ENCODE measurements around the gene CRHR1.

CRHR1 gene

DNA sequence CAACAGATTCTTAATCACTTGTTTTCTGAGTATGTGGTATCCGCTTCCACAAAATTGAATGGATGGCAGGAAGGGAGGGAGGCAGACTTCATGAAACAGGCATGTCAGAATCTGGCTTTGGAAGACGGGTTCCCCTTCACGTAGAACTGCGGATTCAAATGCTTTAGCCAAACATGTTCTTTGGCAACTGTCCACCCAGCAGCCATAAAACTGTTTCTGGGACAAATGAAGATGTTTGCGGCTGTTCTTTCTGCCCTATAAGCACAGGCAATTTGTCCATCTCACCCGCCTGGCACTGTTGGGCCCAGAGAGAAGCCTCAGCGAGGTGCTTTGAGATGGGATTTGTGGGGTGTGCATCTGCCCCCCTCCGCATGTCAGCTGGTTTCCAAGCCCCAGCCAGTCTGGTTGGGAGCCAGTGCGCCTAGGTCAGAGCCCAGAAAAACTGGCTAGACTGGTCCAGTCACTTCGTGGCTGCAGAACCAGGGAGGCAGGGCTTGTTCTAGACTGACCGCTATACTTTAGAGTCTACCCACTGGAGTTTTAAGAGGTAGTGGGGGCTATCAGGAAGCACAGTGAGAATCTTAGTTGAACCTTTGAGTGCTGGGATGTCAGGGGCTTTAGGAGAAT is 6.3 kb downstream of the CRHR1 start:
- no peak for DNase-seq

DNA sequence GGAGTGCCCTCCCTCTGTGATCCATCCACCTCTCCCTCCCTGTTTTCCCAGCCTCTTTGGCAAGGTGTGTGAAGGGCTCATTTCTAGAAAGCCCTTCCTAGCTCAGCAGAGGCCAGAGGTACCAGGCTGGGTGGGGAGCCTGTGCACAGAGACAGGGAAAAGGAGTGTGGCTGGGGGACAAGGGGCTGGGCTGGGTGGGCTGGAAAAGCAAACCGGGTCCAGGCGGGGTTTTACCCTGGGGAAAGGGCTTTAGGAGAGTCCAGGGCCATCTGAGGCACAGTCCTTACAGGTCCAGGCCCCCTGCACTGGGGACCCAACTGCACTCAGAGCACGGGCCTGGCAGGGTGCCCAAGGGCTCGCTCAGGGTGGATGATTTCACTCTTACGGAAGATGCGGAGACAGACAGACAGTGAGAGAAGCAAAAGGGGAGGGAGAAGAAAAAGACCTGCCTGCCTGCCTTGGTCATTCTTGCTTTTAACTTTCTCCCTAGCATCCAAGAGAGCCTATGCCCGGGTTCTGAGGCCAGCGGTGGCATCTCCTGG is 7.0 kb downstream of the CRHR1 start:
- DNase-seq = no peak

DNA sequence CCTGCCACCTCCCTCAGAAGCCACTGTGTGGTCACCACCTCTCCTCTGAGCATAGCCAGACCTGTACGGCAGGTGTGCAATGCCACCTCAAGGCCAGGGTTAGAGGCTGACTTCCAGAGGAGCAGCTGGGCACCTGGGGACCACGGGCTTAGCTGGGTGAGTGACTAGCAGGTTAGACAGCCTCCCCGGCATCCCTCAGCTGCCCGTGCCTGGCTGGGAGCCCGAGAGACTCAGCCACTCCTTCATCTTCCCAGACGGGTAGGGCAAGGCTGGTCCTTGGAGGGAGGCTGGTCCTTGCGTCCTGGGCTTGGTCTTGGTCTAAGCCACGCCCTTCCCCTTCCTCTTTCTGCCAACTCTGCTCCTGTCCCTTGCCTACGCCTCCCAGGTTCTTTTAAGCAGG is 7.8 kb downstream of the CRHR1 start:
- DNase-seq = no peak

DNA sequence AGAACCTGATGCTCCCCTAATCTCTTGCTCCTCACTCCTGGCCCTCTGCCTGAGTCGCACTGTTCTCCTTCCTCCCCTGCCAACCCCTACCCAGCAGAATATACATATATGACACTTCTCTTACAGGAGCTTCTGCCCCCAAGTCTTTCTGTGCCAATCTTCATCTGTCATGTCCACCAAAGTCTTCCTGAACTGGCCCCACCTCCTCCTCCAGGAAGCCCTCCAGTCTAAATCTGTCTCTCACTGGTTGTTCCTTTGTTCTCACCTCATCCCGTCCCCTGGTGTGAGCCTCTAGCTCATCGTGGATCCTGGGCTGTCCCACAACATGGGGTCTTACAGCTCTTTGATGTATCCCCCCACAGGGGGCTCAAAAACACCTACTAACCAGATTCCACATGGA is 8.3 kb downstream of the CRHR1 start:
- DNase-seq = no peak

DNA sequence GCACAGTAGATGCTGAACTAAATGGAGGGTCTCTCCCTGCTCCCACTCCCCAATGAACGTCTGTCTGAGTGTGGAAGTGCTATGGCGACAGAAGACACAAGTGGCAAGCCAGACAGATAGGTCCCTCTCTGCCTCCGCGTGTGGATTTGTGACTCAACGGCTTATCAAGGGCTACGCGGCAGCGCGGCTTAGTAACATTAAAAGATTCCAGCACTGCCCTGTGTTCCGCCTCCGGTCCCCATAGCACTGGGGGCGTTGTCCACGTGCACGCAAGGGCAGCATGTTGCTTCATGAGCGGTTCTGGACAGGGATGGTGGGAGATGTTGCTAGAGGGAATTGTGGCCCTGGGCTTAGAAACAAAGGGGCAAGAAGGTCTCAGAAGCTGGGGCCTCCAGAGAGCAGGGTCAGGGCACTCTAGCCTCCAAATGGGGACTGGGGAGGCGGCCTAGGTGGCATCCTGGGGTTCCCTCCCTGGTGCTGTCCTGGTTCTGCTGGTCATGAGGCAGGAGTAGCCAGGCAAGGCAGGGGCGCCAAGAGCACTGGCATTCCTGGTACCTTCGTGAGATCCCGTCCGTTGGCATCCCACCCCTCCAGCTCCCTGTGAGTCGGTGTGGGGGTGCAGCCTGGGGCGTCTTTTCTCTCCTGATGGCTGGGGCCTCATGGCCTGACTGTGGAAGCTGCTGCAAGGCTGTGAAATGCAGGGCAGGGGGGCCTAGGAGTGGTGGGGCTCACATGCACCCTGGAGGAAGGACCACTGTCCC is 9.1 kb downstream of the CRHR1 start:
- DNase-seq = no peak

DNA sequence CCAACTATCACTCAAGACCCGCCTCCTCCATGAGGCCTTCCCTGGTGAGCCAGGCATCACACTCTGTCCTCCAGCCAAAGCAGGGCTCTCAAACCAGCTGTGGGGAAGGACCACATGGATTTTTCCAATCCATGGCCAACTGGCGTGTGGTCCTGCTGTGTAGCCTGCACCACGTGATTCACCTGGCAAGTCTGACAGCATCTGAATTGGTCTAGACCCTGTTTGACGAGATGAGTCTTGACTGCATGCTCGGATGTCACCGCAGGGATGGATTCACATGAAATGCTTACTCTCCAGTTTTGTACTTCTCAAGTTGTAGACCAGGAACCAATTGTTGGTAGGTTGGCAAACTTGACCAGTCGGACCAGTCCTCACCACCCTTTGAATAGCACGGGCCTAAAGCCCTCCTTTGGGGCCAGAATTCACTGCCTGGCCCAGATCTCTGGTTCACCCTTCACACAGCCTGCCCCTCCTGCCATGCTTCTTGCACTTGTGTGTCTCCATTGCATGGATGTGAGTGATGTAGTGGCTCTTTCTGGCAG is 9.9 kb downstream of the CRHR1 start:
- no peak for DNase-seq

DNA sequence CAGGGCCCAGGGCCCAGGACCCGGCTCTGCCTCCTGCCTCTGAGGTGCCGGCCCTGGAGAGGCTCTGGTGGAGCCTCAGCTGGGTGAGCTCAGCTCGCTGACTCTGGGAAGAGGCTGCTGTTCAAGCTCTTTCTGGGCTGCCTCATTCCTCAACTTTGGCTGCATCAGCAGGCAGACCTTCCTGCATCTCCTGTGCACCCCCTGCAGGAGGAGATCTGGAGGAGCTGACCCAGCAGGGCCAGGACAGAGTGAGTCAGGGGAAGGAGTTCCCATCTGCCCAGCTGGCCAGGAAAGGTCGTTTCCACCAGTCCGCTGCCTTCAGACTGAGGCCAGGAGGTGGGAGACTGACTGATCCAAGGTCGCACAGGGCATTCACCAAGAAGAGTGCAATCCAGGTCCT is 10.7 kb downstream of the CRHR1 start:
- no peak for DNase-seq

DNA sequence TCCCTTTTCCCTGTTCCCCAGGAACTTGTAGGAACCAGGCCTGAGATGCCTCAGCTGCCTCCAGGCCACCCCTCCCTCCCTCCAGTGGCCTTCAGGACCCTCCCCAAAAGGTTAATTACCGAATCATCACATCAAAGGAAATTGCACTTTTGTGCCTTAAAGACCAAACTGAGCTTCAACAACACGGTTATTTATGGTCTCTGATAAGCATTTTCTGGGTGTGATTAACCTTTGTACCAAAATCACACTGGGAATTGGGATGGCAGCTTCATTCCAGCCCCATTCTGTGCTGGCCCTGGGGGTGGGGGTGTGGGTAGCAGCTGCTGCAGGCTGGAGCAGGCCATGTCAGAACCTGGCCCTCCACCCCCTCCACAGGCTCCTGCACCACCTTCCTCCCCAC is 16.7 kb downstream of the CRHR1 start:
- no peak for DNase-seq

DNA sequence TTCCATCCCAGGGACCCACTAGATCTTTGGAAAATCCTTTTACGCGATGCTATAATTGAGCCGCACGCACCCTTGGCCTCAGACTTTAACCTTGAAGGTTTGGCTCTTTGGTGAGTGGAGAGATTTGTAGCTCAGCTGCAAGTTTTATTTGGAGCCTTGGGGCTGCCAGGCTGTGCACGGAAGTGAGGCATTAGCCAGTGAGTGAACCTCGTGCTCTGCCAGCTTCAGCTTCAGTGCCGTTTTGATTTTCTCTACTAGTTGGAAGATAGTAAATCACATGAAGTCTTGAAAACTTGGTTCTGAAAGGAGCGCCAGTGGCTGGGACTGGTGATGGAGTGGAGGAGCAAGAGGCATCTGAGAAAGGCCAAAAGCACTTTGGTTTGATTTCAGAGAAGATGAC is 17.3 kb downstream of the CRHR1 start:
- no peak for DNase-seq

DNA sequence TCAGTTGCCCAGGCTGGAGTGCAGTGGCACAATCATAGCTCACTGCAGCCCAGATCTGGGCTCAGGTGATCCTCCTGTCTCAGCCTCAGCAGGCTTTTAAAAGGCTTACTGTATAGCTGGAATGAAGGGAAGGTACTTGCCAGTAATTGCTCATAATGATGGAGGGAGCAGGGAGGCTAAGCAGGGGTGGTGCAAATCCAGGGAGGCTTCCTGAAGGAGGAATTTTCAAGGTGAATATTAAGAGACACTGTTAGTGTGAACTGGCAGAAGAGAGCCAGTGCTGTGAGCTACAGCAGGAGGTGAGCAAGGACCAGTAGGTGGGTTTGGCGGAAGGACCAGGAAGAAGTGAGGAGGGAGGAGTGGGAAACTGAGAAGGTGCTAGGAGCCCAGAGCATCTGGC is 24.7 kb downstream of the CRHR1 start:
- DNase-seq = no peak

DNA sequence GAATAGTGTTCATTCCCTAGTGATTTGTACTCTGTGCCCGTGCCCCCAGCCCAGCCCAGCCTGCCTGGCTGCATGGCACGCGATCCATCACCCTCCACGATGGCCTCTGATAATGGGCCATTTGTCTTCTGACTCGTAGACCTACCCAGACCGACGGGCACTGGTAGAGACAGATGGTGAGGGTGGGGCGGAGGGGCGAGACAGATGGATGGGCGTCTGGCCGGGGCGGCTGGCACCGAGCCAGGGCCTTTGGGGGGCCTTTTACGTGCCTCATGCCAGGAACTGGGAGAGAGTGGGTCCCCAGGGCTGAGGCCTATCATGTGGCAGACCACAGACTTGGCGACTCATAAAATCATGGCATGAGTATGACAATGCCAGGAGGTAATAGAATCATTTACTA is 25.4 kb downstream of the CRHR1 start:
- no peak for DNase-seq

DNA sequence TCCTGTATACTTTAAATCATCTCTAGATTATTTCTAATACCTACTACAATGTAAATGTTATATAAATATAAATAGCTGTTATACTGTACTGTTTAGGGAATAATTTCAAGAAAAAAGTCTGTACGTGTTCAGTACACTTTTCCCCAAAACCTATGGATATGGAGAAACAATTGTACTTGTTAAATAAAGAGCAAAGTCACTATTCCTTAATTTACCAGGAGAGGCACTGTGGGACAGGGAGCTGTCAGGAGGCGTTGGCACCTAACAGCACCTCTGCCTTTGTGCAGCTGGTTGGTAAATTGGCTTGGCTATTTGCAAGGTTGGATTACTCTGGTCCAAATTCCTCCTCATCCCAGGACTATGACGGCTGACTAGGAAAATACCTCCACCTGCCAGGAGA is 28.0 kb downstream of the CRHR1 start:
- no peak for DNase-seq

DNA sequence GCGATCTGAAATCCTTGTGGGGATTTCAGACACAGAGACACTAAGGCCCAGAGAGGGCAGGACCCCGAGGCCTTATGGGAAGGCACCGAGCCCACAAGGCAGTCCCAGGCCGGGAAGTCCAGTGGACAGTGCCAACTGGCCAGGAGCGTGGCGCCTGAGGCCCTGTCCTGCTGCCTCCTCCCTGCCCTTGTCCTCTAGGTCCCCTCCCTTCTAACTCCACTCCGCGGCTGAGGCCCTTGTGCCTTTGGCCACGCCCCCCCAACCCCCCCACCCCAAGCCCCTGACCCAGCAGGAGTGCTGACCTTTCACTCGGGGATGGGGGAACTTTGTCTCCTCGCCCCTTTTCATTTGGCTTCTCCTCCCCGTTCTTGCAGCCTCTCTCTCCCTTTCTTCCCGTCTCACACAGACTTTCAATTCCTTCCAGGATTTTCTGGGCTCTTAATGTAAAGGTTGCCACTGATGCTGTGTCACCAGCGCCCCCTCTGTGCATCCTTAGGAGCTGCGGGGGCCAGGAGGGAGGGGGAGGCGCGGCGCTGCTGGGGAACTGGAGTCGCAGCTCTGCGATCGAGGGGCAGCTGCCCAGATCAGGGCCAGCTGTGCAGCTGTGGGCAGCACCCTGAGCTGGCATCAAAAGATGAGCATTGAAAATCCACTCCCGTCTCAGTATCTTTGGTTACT is 29.1 kb downstream of the CRHR1 start:
- DNase-seq = no peak

DNA sequence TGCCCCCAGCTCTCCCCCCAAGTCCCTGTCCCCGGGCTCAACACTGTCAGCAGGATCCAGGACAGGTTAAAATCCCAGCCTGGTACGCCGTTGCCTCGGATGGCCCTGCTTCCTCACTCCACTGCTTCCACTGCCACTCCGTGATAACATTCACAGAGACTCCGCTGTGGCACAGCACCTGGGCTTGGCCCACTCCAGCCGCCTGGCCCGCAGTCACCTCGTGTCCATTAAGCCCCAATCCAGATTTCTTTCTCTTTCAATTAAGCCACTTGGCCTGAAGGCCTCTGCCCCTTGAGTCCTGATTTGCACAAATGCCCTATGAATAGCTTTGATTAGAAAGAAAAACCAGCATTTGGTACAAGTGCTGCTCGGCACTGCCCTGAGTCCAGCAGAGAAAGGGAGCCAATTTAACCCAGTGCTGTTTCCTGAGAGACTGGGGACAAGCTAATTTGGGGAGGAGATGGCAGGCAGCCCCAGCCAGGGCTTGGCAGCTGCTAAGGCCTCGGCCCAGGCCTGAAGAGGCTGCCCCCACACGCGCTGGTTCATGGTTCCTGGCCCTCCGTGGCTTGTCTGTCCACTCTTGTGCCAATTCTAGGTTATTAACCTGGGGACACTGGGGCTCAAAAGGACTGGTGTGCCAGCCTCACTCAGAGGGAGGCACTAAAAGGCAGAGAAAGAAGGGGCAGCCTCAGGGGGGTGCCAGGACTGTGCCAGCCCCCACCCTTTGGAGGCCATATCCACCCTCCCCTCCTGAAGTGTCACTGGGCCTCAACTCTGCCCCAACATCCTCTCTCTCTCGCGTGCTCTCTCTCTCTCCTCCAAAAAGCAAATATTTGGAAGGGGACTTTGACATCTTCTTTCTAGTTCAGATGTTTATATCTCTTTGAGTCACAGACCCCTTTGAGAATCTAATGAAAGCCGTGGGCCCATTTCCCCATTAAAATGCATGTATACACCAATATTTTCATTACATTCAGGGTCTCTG is 30.8 kb downstream of the CRHR1 start:
- DNase-seq = no peak

DNA sequence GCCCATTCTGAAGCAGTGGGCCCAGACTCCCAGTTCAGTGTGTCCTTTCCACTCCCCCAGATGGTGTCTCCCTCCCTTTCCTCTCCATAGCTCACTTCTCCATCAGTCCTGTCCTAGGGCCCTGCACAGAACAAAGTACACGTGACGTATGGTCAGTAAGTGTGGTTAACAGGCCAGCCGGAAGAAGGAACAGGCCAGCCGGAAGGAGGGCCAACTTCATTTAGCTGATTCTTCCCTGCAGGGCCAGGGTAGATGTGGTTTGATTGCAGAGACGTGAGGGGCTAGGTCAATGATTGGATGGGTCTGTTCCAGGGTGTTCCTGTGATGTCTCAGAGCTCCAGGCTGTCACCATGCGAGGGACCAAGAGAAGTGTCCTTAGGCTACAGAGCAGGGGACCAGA is 31.6 kb downstream of the CRHR1 start:
- DNase-seq = no peak

DNA sequence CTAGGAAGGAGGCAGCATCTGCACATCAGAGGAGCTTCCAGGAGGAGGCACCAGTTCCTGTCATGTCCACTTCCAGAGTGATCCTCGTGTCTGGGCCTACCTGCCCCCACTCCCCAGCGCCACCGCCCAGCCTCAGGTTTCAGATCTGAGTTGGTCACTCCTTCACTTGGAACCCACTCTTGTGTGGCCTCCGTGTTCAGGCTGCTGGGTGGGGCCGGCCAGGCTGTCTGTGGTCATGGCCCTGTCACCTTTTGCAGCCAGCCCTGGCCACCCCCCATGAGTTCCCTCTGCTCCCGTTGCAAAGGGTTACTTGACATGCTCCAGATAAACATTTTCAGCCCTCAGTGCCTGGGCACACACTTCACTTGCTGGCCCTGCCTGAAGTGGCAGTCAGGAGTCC is 33.9 kb downstream of the CRHR1 start:
- DNase-seq = no peak

DNA sequence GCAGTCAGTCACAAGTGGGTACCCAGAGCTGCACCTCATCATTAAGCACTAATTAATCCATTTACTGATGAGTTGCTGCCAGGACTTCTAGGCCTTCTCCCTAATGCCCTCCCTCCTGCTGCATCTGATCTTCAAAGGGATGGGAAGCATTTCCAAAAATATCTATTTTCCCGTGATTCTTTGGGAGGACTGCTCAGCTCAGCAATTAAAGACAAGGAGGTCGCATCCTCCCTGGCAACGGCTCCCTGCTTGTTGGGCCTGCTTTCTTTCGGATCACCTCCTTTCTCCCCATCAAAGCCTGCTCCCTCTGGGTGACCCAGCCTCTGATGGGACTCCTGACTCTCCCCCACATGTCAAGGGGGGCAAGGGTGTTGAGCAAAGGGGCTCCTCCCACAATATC is 34.6 kb downstream of the CRHR1 start:
- DNase-seq = no peak

DNA sequence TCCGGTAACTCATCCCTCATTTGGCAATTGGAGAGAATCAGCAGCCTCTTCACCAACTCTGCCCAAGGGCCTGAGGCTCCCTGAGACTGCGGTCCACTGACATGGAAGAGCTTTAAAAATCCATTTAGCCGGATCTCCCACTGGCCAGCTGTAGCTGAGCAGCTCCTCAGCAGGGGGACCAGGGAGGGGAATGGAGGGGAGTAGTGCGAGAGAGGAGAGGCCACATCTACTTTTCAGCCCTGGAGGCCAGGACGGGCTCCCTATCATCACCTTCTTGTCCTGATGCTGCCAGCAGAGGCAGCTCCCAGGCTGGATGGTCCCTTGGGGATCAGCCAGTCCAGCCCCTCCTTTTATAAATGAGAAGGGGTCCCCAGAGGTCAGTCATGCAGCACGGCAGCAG is 35.5 kb downstream of the CRHR1 start:
- no peak for DNase-seq

DNA sequence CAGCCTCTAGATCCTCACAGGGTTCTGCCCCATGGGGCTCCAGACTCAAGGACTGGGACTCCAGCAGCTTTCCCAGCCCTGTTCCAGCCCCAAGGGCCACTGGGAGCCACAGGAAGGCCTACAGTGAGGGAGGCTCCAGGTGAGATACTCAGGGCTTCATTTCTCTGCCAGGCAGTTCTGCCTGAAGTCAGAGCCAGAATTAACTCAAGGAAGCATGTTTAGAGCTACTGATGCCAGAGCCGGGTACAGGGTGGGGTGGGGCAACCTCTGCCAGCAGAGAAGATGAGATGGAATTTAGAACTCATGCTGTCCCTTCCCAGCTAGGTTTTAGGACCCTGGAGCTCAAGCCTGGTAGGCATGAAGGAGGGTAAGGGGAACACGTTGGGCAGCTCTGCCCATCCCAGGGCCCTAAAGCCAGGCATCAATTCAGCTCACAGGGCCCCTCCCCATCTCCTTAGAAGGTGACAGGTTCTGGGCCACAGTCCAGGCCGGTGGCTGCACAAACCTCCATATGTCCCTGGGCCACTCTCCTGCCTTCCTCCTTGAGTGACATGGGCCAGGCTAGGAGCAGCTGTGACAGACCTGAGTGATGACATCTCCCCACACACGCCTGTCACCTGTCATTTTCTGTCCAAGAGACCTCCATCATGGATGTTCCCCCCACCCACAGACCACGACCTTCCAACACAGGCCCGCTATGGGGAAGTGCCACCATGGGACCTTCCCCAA is 36.1 kb downstream of the CRHR1 start:
- no peak for DNase-seq

DNA sequence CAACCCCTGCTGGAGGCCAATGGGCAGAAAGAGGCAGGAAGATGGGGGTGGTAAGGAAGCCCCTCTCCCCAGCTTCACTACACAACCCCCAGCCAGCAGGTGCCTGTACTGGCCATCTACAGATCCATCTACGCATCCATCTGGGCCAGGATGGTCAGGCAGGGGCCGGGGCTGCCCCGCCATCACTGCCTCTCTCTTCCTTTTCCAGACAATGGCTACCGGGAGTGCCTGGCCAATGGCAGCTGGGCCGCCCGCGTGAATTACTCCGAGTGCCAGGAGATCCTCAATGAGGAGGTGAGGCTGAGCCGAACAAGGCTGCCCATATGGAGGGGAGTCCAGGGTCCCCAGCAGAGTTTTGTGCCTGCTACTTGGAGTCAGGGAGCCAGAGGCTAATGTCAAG is 37.0 kb downstream of the CRHR1 start:
- no peak for DNase-seq

DNA sequence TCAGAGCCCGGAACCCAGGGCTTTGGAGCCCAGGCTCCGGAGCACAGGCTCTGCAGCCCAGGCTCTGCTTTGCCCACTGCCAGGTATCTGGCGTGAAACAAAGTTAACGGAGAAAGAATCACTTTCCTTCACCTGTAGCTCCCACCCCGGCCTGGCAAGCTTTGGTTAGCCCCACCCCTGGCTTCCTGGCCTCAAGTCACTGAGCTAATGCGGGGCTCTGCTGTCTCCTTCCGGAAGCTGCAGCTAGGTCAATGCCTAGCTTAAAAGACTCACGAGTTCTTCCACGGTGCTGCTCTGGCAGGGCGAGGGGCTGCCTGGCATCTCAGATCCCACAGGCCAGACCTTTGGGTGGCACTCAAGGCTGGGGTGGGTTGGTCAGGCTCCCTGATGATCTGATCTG is 39.5 kb downstream of the CRHR1 start:
- peak; percentile 48 for DNase-seq

DNA sequence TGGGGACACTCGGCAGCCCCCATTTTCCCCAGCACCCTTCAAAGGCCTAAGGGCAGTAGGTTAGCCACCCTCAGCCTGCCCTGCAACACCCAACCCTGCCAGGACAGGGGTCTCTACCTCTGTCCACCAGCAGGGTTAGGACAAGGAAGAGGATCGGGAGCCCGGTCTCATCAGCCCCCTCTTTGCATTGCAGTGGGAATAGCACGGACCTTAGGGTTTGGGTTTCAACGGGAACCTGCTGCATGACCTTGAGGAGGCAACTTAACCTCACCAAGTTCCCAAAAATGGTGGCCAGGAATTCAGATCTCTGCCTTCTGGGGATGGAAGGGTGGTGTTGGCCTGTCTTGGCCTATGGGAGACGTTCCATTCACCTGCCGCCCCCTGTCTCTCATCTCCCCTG is 40.4 kb downstream of the CRHR1 start:
- DNase-seq = no peak
